ENCODE results near the gene FAP.
A peak's percentile ranks its signal among the peaks of the same experiment; 100 is the strongest.

The FAP gene

GRCh38 chr2:162243294-162243693, at the start of gene FAP:
Gene FAP (minus strand): TSS chr2:162243445. CDS start chr2:162243327, 118 bp downstream.
- peak; percentile 86 for DNase-seq (ENCODE audit: extremely low read depth, low read depth)
- H3K4me3 ChIP-seq (replicated peaks; ENCODE audit: low read depth, low read length), result peak within 1 kb of the TSS; percentile 63
- TF ChIP-seq, protein P1, sequence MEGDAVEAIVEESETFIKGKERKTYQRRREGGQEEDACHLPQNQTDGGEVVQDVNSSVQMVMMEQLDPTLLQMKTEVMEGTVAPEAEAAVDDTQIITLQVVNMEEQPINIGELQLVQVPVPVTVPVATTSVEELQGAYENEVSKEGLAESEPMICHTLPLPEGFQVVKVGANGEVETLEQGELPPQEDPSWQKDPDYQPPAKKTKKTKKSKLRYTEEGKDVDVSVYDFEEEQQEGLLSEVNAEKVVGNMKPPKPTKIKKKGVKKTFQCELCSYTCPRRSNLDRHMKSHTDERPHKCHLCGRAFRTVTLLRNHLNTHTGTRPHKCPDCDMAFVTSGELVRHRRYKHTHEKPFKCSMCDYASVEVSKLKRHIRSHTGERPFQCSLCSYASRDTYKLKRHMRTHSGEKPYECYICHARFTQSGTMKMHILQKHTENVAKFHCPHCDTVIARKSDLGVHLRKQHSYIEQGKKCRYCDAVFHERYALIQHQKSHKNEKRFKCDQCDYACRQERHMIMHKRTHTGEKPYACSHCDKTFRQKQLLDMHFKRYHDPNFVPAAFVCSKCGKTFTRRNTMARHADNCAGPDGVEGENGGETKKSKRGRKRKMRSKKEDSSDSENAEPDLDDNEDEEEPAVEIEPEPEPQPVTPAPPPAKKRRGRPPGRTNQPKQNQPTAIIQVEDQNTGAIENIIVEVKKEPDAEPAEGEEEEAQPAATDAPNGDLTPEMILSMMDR (IDR thresholded peaks at IDR 0.05; ENCODE audit: low read depth, low read length, missing control alignments), result no peak

- no peak overlapping the region for H3K4me3 ChIP-seq (replicated peaks; ENCODE audit: low read depth, low read length)
- no peak for DNase-seq (ENCODE audit: extremely low read depth, low read depth)
- TF ChIP-seq, protein P1 (IDR thresholded peaks at IDR 0.05; ENCODE audit: low read depth, low read length, missing control alignments), result no peak
These were observed 48.5 kb upstream of the FAP start for GRCh38 chr2:162291748-162292147.

GRCh38 chr2:162282765-162283425, 39.6 kb upstream of the FAP start:
- no peak for DNase-seq (ENCODE audit: extremely low read depth, low read depth)
- no peak overlapping the region for H3K4me3 ChIP-seq (replicated peaks; ENCODE audit: low read depth, low read length)
- TF ChIP-seq, protein P1 (IDR thresholded peaks at IDR 0.05; ENCODE audit: low read depth, low read length, missing control alignments), result no peak

- TF ChIP-seq, protein P1 (IDR thresholded peaks at IDR 0.05; ENCODE audit: low read depth, low read length, missing control alignments), result no peak
- DNase-seq (ENCODE audit: extremely low read depth, low read depth), result no peak
- no peak overlapping the region for H3K4me3 ChIP-seq (replicated peaks; ENCODE audit: low read depth, low read length)
These were observed 37.4 kb upstream of the FAP start for GRCh38 chr2:162280654-162281053.

DNA sequence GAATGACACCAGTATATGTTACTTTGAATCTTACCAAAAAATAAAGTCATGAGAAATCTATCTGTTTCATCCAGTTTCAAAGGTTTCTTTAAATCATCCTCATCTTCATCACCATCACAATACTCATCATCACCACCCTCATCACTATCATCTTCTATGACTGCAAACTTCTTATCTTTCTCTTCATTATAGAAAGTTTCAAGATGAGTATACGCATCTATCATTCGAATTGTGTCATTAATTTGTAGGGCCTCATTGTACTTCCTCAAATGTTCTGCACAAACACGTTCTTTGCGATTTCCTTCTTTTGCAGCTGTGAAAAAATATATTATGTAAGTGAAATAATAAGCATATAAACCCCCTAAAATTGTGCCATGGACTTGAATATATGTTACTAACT, 34.1 kb upstream of the FAP start:
- no peak for DNase-seq (ENCODE audit: extremely low read depth, low read depth)
- TF ChIP-seq, protein P1 (IDR thresholded peaks at IDR 0.05; ENCODE audit: low read depth, low read length, missing control alignments), result no peak
- H3K4me3 ChIP-seq (replicated peaks; ENCODE audit: low read depth, low read length), result no peak overlapping the region

DNA sequence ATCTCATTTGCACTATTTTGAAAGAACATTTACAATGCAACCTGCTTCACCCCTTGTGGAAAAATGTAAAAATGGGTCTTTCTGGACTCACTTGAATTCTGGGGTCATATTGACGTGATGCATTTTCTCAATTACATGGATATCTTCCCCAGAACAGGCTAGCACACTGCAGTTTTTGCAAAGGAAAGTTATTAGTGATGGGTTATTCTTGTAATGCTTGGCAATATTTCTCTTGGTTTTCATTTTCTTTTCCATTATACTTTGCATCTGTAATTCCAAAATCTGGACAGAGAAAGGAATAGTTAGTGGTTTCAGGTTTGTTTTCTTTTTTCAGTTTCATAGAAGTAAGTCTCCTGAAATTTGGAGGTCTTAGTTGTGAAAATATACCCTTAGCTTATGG, 24.8 kb upstream of the FAP start:
- TF ChIP-seq, protein P1 (IDR thresholded peaks at IDR 0.05; ENCODE audit: low read depth, low read length, missing control alignments), result no peak
- no peak overlapping the region for H3K4me3 ChIP-seq (replicated peaks; ENCODE audit: low read depth, low read length)
- DNase-seq (ENCODE audit: extremely low read depth, low read depth), result no peak

- TF ChIP-seq, protein P1 (IDR thresholded peaks at IDR 0.05; ENCODE audit: low read depth, low read length, missing control alignments), result no peak
- DNase-seq (ENCODE audit: extremely low read depth, low read depth), result no peak
- H3K4me3 ChIP-seq (replicated peaks; ENCODE audit: low read depth, low read length), result no peak overlapping the region
These were observed 24.3 kb upstream of the FAP start for GRCh38 chr2:162267496-162267895.

Data from HFF-Myc (cell line).